ENCODE data around the gene SEMA3A. TPM values are rescaled to one million over a fixed set of nuclear protein-coding genes. Genes with fewer than 3 reads are reported as not detected.
A peak's percentile ranks its signal among the peaks of the same experiment; 100 is the strongest.
"Not testable (repeated sequence)": the region's sequence is repeated elsewhere in the genome, so short reads cannot be mapped to it uniquely, and the experiment has no call there.

Gene SEMA3A
- total RNA-seq, 1 donor from 2014 or later = 7.7 TPM

- DNase-seq (ENCODE audit: low read depth) = no peak
Observed at GRCh38 chr7:84154991-84155781, 39.4 kb downstream of the SEMA3A start.

GRCh38 chr7:84152995-84153394 lies 41.6 kb downstream of the SEMA3A start:
- DNase-seq (ENCODE audit: low read depth) = no peak

GRCh38 chr7:84150370-84150769 lies 44.2 kb downstream of the SEMA3A start:
- DNase-seq (ENCODE audit: low read depth) = not testable (repeated sequence)

- DNase-seq (ENCODE audit: low read depth) = no peak
Observed at GRCh38 chr7:84149573-84149972, 45.0 kb downstream of the SEMA3A start.

- no peak for DNase-seq (ENCODE audit: low read depth)
Observed at GRCh38 chr7:84145892-84146291, 48.7 kb downstream of the SEMA3A start.

- DNase-seq (ENCODE audit: low read depth) = no peak
Observed at GRCh38 chr7:84144935-84145334, 49.7 kb downstream of the SEMA3A start.

- DNase-seq (ENCODE audit: low read depth) = peak; percentile 17
Observed at GRCh38 chr7:84144480-84144879, 50.1 kb downstream of the SEMA3A start.

GRCh38 chr7:84142726-84143125 lies 51.9 kb downstream of the SEMA3A start:
- no peak for DNase-seq (ENCODE audit: low read depth)

- DNase-seq (ENCODE audit: low read depth) = no peak
Observed at GRCh38 chr7:84139986-84140729, 54.4 kb downstream of the SEMA3A start.

GRCh38 chr7:84138411-84138810 lies 56.2 kb downstream of the SEMA3A start:
- DNase-seq (ENCODE audit: low read depth) = peak; percentile 17

- no peak for DNase-seq (ENCODE audit: low read depth)
Observed at GRCh38 chr7:84137812-84138211, 56.8 kb downstream of the SEMA3A start.

- DNase-seq (ENCODE audit: low read depth) = no peak
Observed at GRCh38 chr7:84136809-84137208, 57.8 kb downstream of the SEMA3A start.

GRCh38 chr7:84136336-84136735 lies 58.3 kb downstream of the SEMA3A start:
- DNase-seq (ENCODE audit: low read depth) = no peak

- no peak for DNase-seq (ENCODE audit: low read depth)
Observed at GRCh38 chr7:84134169-84134568, 60.4 kb downstream of the SEMA3A start.

GRCh38 chr7:84125654-84126053 lies 68.9 kb downstream of the SEMA3A start:
- no peak for DNase-seq (ENCODE audit: low read depth)

GRCh38 chr7:84123965-84124547 lies 70.5 kb downstream of the SEMA3A start:
- peak; percentile 80 for DNase-seq (ENCODE audit: low read depth)

GRCh38 chr7:84122582-84123360 lies 71.8 kb downstream of the SEMA3A start:
- no peak for DNase-seq (ENCODE audit: low read depth)

GRCh38 chr7:84117304-84117703 lies 77.3 kb downstream of the SEMA3A start:
- DNase-seq (ENCODE audit: low read depth) = no peak

- DNase-seq (ENCODE audit: low read depth) = no peak
Observed at GRCh38 chr7:84113906-84114850, 80.4 kb downstream of the SEMA3A start.

- no peak for DNase-seq (ENCODE audit: low read depth)
Observed at GRCh38 chr7:84113286-84113685, 81.3 kb downstream of the SEMA3A start.

All from myocyte (in vitro differentiated cells).